GM12878 (cell line): Measurements from ENCODE around the gene HUWE1. TPM values are rescaled to one million over a fixed set of nuclear protein-coding genes. Genes with fewer than 3 reads are reported as not detected.

Experiments
- ATAC-seq: fragments of 200-7000 bp; cut with Tn5 transposase; 3 replicates; pipeline ENCODE4 v1.9.1; 2020; ENCODE audit warnings: mild to moderate bottlenecking, moderate library complexity
- BruUV-seq: library from RNA; stranded (reverse); fragments of 400-500 nt; replicated peaks from 2 replicates; lab custom pipeline; 2021; lab: Mats Ljungman, UMichigan
- CTCF ChIA-PET: fragments of 300-600 bp; sonication (Branson Sonifier 250); formaldehyde crosslinking; extraction: SDS; loops from one replicate; lab custom pipeline; 2021; ENCODE audit warnings: inconsistent platforms; lab: Yijun Ruan, JAX
- POLR2A ChIA-PET: fragments of 350-600 bp; formaldehyde crosslinking; extraction: SDS; loops from one replicate; lab custom pipeline; 2021; ENCODE audit warnings: inconsistent platforms; lab: Charles Lee
- RAD21 ChIA-PET: fragments of 300-600 bp; sonication (Branson Sonifier 250); formaldehyde crosslinking; loops from one replicate; lab custom pipeline; 2023; ENCODE audit warnings: antibody characterized with exemption; ENCODE audit not compliant: unreplicated experiment; lab: Charles Lee
- SMC1A ChIA-PET: fragments of 300-600 bp; sonication (Branson Sonifier 250); formaldehyde crosslinking; loops from one replicate; lab custom pipeline; 2023; ENCODE audit not compliant: unreplicated experiment, uncharacterized antibody; lab: Charles Lee
- DNase-seq: peaks from one replicate; pipeline ENCODE4 v3.0.0-alpha.2; 2011; ENCODE audit warnings: low read depth, low spot score
- FAIRE-seq: peaks from 3 replicates; lab custom pipeline; 2011; peaks lifted over from hg19 to GRCh38; lab: Jason Lieb, UNC
- H2AFZ ChIP-seq: 2 replicates; pipeline ENCODE4 v1.6.0; 2011; ENCODE audit warnings: low read depth, low read length, control low read depth; ENCODE audit not compliant: control insufficient read depth
- H3K27ac ChIP-seq: 2 replicates; pipeline ENCODE4 v1.5.1; 2011; ENCODE audit warnings: control low read depth; ENCODE audit not compliant: control insufficient read depth, insufficient read depth
- H3K27me3 ChIP-seq, 2 experiments: replicated peaks in 1 of 2; 2 replicates each; pipeline versions ENCODE4 v1.6.0 to v1.6.1; 2011; ENCODE audit warnings: low read length in 1 of 2; ENCODE audit not compliant: control insufficient read depth in 2 of 2, insufficient read depth in 2 of 2
- H3K36me3 ChIP-seq, 2 experiments: 2 replicates each; pipeline ENCODE4 v1.5.1; 2011; ENCODE audit warnings: low read length in 1 of 2; ENCODE audit not compliant: control insufficient read depth in 2 of 2, insufficient read depth in 2 of 2
- H3K4me1 ChIP-seq: 2 replicates; pipeline ENCODE4 v1.6.1; 2011; ENCODE audit warnings: mild to moderate bottlenecking, low read length, moderate library complexity, mixed read lengths; ENCODE audit not compliant: control insufficient read depth, insufficient read depth
- H3K4me2 ChIP-seq: 2 replicates; pipeline ENCODE4 v1.6.0; 2011; ENCODE audit warnings: control low read depth; ENCODE audit not compliant: control insufficient read depth, insufficient read depth
- H3K4me3 ChIP-seq: fragments of 200-600 bp; sonication (generic); 2 replicates; pipeline ENCODE4 v1.5.1; 2016
- H3K79me2 ChIP-seq: 2 replicates; pipeline ENCODE4 v1.6.0; 2011; ENCODE audit warnings: low read length; ENCODE audit not compliant: control insufficient read depth, insufficient read depth
- H3K9ac ChIP-seq: 2 replicates; pipeline ENCODE4 v1.8.0; 2011; ENCODE audit warnings: low read length, control low read depth, mixed read lengths; ENCODE audit not compliant: control insufficient read depth, insufficient read depth
- H3K9me3 ChIP-seq: replicated peaks from 3 replicates; pipeline ENCODE4 v1.5.1; 2011; ENCODE audit warnings: mild to moderate bottlenecking, low read length; ENCODE audit not compliant: control insufficient read depth, insufficient read depth
- H4K20me1 ChIP-seq: 2 replicates; pipeline ENCODE4 v1.6.0; 2011; ENCODE audit not compliant: control insufficient read depth, insufficient read depth
- ASH2L ChIP-seq: fragments of 300-600, 200-600 bp; sonication (generic); IDR thresholded peaks from 2 replicates; pipeline ENCODE4 v1.6.1; 2017; ENCODE audit warnings: low read depth, mild to moderate bottlenecking, borderline replicate concordance
- BMI1 ChIP-seq: fragments of 450-650 bp; IDR thresholded peaks from 2 replicates; pipeline ENCODE4 v1.6.1; 2016; ENCODE audit warnings: mild to moderate bottlenecking, moderate library complexity, borderline replicate concordance
- EGR1 ChIP-seq, 2 experiments: IDR thresholded peaks; 1 replicate in 1 of 2; 2 replicates in 1 of 2; pipeline ENCODE4 v1.6.1; 2011 to 2012; ENCODE audit warnings: low read depth in 2 of 2, low read length in 2 of 2, borderline replicate concordance in 1 of 2, mild to moderate bottlenecking in 1 of 2, moderate library complexity in 1 of 2
- MEF2B ChIP-seq: fragments of 450-650 bp; IDR thresholded peaks from 2 replicates; pipeline ENCODE4 v1.6.1; 2018; ENCODE audit warnings: mild to moderate bottlenecking, moderate library complexity; ENCODE audit not compliant: partially characterized antibody, poor library complexity, severe bottlenecking
- NKRF ChIP-seq: fragments of 450-650 bp; conservative IDR thresholded peaks from 2 replicates; pipeline ENCODE4 v1.6.1; 2017; ENCODE audit warnings: mild to moderate bottlenecking, moderate library complexity
- NR2C2 ChIP-seq: IDR thresholded peaks from 2 replicates; pipeline ENCODE4 v1.6.1; 2011; ENCODE audit warnings: borderline replicate concordance, low read depth; ENCODE audit not compliant: control insufficient read depth, insufficient read length
- PKNOX1 ChIP-seq: fragments of 450-650 bp; IDR thresholded peaks from 2 replicates; pipeline ENCODE4 v1.6.1; 2016; ENCODE audit warnings: mild to moderate bottlenecking
- RBBP5 ChIP-seq: fragments of 200-600 bp; sonication (generic); conservative IDR thresholded peaks from 2 replicates; pipeline ENCODE4 v1.6.1; 2016
- RELA ChIP-seq: fragments of 450-650 bp; IDR thresholded peaks from 2 replicates; pipeline ENCODE4 v1.8.0; 2014; ENCODE audit warnings: borderline replicate concordance; ENCODE audit not compliant: partially characterized antibody
- SIN3A ChIP-seq: IDR thresholded peaks from 2 replicates; pipeline ENCODE4 v1.6.1; 2012; ENCODE audit warnings: low read depth, low read length, improper control_type of control experiment
- TAF1 ChIP-seq: IDR thresholded peaks from 2 replicates; pipeline ENCODE4 v1.6.1; 2011; ENCODE audit warnings: mild to moderate bottlenecking, low read depth, low read length, borderline replicate concordance
- WGBS: methylation state at CpG from one replicate; pipeline ENCODE4 v1.1.6; 2016; ENCODE audit warnings: low lambda C conversion rate; ENCODE audit not compliant: insufficient replicate concordance, insufficient coverage; ENCODE audit errors: missing lambda C conversion rate; 5-methylcytosine and 5-hydroxymethylcytosine counted together
- in situ Hi-C: fragments of 300-500 bp; cut with MboI; formaldehyde crosslinking; loops from 9 replicates; pipeline ENCODE4 v1.14.3; 2018; ENCODE audit warnings: mixed read lengths
- intact Hi-C: fragments of 100-400 bp; cut with micrococcal nuclease; formaldehyde crosslinking; loops from one replicate; pipeline ENCODE4 v1.14.2; 2022; ENCODE audit not compliant: unreplicated experiment
- polyA plus RNA-seq, 11 experiments: library from polyadenylated mRNA; depleted of rRNA in 4 of 11; unstranded in 6 of 11; stranded (reverse) in 5 of 11; fragments of >200 nt; fragmentation: Nextera tagmentation in 4 of 11; fragmentation: Illumina TruSeq in 1 of 11; extraction: Ambion mirVana in 4 of 11; extraction: Trizol in 1 of 11; gene quantifications; 1 replicate in 1 of 11; 2 replicates in 10 of 11; pipeline versions ENCODE4 v1.2.1 to v1.2.3, GENCODE V29; 2011 to 2016; ENCODE audit warnings: inconsistent platforms in 2 of 11, missing spikeins in 2 of 11, low read depth in 1 of 11
- total RNA-seq, 4 experiments: library from RNA; depleted of rRNA in 3 of 4; stranded (reverse); fragments of >200 nt in 3 of 4; fragmentation: Illumina TruSeq in 1 of 4; extraction: Trizol in 1 of 4; gene quantifications; 2 replicates each; pipeline versions ENCODE4 v1.2.1 to v1.2.3, GENCODE V29; 2013 to 2021

The HUWE1 gene
- total and polyA plus RNA-seq, 10 of the 15 experiments (the other 5 are each of a cell fraction or from before 2014, with no cell fraction given): 35.9 to 280 (median 100) TPM

GRCh38 chrX:53688300-53688699 is 1.8 kb upstream of the HUWE1 start:
- Histone ChIP-seq H3K79me2 (peaks cover 24% of the 10 kb centered on the region), H3K27me3 (no peaks in the 10 kb centered on the region), H3K27ac (no peak overlapping the region), H3K9ac (no peak overlapping the region), H2AFZ (no peak overlapping the region), H3K36me3 (no peaks in the 10 kb centered on the region), H4K20me1 (no peaks in the 10 kb centered on the region), H3K4me2 (no peak overlapping the region), H3K9me3 (no peaks in the 10 kb centered on the region; the same call in 2 of the 3 replicates), H3K4me3 (no peak overlapping the region), H3K4me1 (no peaks in the 10 kb centered on the region)
- ATAC-seq (no peak), DNase-seq (no peak), FAIRE-seq (no peak)
- WGBS: 62% methylated on average over 7 of the region's 7 CpGs
- TF ChIP-seq BMI1: no peak
- no peak for TF ChIP-seq EGR1 (IDR thresholded peaks at IDR 0.05; ENCODE audit: borderline replicate concordance in 1 of 2, low read depth in 2 of 2, low read length in 2 of 2)
- TF ChIP-seq NR2C2: no peak
- no peak for TF ChIP-seq ASH2L
- no peak for TF ChIP-seq RELA
- no peak for TF ChIP-seq SIN3A
- TF ChIP-seq PKNOX1: no peak
- no peak for TF ChIP-seq RBBP5
- no peak for TF ChIP-seq MEF2B
- no peak for TF ChIP-seq TAF1
- no peak for TF ChIP-seq NKRF
- BruUV-seq: no TSS peak
- ChIA-PET POLR2A (interaction anchor here (0.6 to 7.4 kb wide), 2 partner anchors 26 to 393 kb away, joined by 3 to 133 read pairs; no protein-coding TSS in a partner anchor), CTCF (interaction anchor here (2.1 kb wide), 1 partner anchor 29 kb away, joined by 6 read pairs; no protein-coding TSS in a partner anchor), SMC1A (interaction anchor here (1.0 kb wide), 1 partner anchor 16 kb away, joined by 3 read pairs; no protein-coding TSS in a partner anchor), RAD21 (no interaction called here)
- in situ Hi-C loops (no loop called here), intact Hi-C loops (no loop called here)
